Right lung (tissue), 5 donors: ENCODE measurements around the gene CWH43. TPM values are rescaled to one million over a fixed set of nuclear protein-coding genes. Genes with fewer than 3 reads are reported as not detected.
"Not testable (repeated sequence)": the region's sequence is repeated elsewhere in the genome, so short reads cannot be mapped to it uniquely, and the experiment has no call there.

Source experiments
- DNase-seq, 2 donors: peaks; one replicate each; pipeline ENCODE4 v3.0.0-alpha.2; 2013
- polyA plus RNA-seq, 5 donors: library from polyadenylated mRNA; unstranded; fragments of 120-200 nt; gene quantifications; one replicate each; pipeline versions ENCODE4 v1.2.1 to v1.2.3, GENCODE V29; 2013; ENCODE audit warnings: inconsistent platforms in 1 of 5, low replicate concordance in 1 of 5; ENCODE audit not compliant: insufficient read length in 5 of 5, insufficient read depth in 1 of 5

Gene CWH43
- polyA plus RNA-seq, 5 donors = 0.13 to 0.19 (median 0.15) TPM; not detected in 2

- DNase-seq = no peak
Measured at GRCh38 chr4:48974979-48975640, 11.0 kb upstream of the CWH43 start.

GRCh38 chr4:48976041-48976440 is 10.0 kb upstream of the CWH43 start:
- DNase-seq = no peak

GRCh38 chr4:48979914-48980579 is 6.0 kb upstream of the CWH43 start:
- no peak for DNase-seq

GRCh38 chr4:48984005-48984404 is 2.1 kb upstream of the CWH43 start:
- not testable (repeated sequence) for DNase-seq

- no peak for DNase-seq
Measured at GRCh38 chr4:48985602-48985975, 486 bp upstream of the CWH43 start.

GRCh38 chr4:48986654-48987164 is 634 bp downstream of the CWH43 start:
- DNase-seq = no peak

- DNase-seq = no peak
Measured at GRCh38 chr4:48989461-48990203, 3.6 kb downstream of the CWH43 start.

GRCh38 chr4:48991357-48991756 is 5.3 kb downstream of the CWH43 start:
- no peak for DNase-seq

- DNase-seq = no peak
Measured at GRCh38 chr4:48997962-48998361, 11.9 kb downstream of the CWH43 start.

GRCh38 chr4:48998440-48998839 is 12.4 kb downstream of the CWH43 start:
- DNase-seq = no peak

GRCh38 chr4:49000806-49001205 is 14.7 kb downstream of the CWH43 start:
- DNase-seq = no peak

GRCh38 chr4:49002931-49003330 is 16.9 kb downstream of the CWH43 start:
- DNase-seq = no peak

- DNase-seq = no peak
Measured at GRCh38 chr4:49018718-49019295, 32.7 kb downstream of the CWH43 start.

- no peak for DNase-seq
Measured at GRCh38 chr4:49032440-49033161, 46.5 kb downstream of the CWH43 start.

GRCh38 chr4:49036528-49036927 is 50.5 kb downstream of the CWH43 start:
- no peak for DNase-seq

- no peak for DNase-seq
Measured at GRCh38 chr4:49044270-49044669, 58.2 kb downstream of the CWH43 start.

- no peak for DNase-seq
Measured at GRCh38 chr4:49058306-49058705, 72.2 kb downstream of the CWH43 start.

- no peak for DNase-seq
Measured at GRCh38 chr4:49063670-49064069, 77.6 kb downstream of the CWH43 start.

GRCh38 chr4:49072196-49072595 is 86.1 kb downstream of the CWH43 start:
- not testable (repeated sequence) for DNase-seq

GRCh38 chr4:49091883-49092282 is 105.8 kb downstream of the CWH43 start:
- not testable (repeated sequence) for DNase-seq

- DNase-seq = not testable (repeated sequence)
Measured at GRCh38 chr4:49092608-49093135, 106.6 kb downstream of the CWH43 start.
